ENCODE measurements around the gene LBX1. TPM values are rescaled to one million over a fixed set of nuclear protein-coding genes. Genes with fewer than 3 reads are reported as not detected.

The LBX1 gene
- total RNA-seq, 2 experiments from 2014 or later = not detected

DNA sequence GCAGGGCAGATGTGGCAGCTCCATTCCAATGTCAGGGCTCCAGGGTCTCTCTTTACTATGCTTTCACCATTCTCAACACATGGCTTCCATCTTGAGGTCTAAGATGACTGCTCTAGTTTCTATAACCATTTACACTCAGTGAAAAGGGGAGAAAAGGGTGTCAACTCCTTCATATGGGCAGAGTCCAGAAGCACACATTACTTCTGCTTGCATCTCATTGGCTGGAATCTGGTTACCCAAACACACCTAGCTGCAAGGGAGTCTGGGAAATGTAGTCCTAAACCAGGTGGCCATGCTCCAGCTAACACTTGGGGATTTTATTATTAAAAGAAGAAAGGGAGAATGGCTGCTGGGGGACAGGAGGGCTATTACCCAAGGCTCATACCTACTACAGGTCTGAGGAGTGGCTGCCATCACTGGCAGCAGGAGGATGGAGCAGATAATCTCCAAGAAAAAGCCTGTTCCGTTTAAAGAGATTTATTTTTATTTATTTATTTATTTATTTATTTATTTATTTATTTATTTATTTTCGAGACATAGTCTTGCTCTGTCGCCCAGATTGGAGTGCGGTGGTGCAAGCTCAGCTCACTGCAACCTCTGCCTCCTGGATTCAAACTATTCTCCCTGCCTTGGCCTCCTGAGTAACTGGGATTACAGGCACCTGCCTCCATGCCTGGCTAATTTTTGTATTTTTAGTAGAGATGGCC is 29.1 kb upstream of the LBX1 start:
- intact Hi-C loops (cut with micrococcal nuclease; ENCODE audit: unreplicated experiment) = no loop called here
- ChIA-PET POLR2A (interaction anchor here (0.7 kb wide), 1 partner anchor 18 kb away, joined by 3 read pairs; no protein-coding TSS in a partner anchor), CTCF (ENCODE audit: unreplicated experiment) (no interaction called here)
- Histone ChIP-seq H3K4me2 (ENCODE audit: low read length) (no peak overlapping the region), H4K20me1 (ENCODE audit: insufficient read depth, low read length) (no peaks in the 10 kb centered on the region), H3K36me3 (ENCODE audit: insufficient read depth, low read length) (no peaks in the 10 kb centered on the region), H3K4me1 (ENCODE audit: insufficient read depth, low read length, poor library complexity, severe bottlenecking) (no peaks in the 10 kb centered on the region), H3K9me2 (ENCODE audit: insufficient read depth, low read length) (no peaks in the 10 kb centered on the region), H3K4me3 (ENCODE audit: low read depth, low read length, poor library complexity, severe bottlenecking) (no peak overlapping the region), H3K9me3 (ENCODE audit: low read length) (peaks cover 5% of the 10 kb centered on the region; the same call in 1 of the 2 replicates), H2AFZ (ENCODE audit: low read length) (0 out of 2 replicates have a peak overlapping the region, but pooled peaks have one; percentile 9), H3K79me2 (ENCODE audit: insufficient read depth, low read depth, low read length) (no peaks in the 10 kb centered on the region), H3K27ac (ENCODE audit: low read depth, low read length, poor library complexity, severe bottlenecking) (no peak overlapping the region)
- DNase-seq (ENCODE audit: low spot score) = peak; percentile 37
- no TSS peak for BruUV-seq (replicated peaks)
- TF ChIP-seq, protein P1, sequence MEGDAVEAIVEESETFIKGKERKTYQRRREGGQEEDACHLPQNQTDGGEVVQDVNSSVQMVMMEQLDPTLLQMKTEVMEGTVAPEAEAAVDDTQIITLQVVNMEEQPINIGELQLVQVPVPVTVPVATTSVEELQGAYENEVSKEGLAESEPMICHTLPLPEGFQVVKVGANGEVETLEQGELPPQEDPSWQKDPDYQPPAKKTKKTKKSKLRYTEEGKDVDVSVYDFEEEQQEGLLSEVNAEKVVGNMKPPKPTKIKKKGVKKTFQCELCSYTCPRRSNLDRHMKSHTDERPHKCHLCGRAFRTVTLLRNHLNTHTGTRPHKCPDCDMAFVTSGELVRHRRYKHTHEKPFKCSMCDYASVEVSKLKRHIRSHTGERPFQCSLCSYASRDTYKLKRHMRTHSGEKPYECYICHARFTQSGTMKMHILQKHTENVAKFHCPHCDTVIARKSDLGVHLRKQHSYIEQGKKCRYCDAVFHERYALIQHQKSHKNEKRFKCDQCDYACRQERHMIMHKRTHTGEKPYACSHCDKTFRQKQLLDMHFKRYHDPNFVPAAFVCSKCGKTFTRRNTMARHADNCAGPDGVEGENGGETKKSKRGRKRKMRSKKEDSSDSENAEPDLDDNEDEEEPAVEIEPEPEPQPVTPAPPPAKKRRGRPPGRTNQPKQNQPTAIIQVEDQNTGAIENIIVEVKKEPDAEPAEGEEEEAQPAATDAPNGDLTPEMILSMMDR (conservative IDR thresholded peaks at IDR 0.05; ENCODE audit: low read length) = no peak
- no peak for TF ChIP-seq EZH2phosphoT487 (IDR thresholded peaks at IDR 0.05; ENCODE audit: borderline replicate concordance, low read depth, low read length)

DNA sequence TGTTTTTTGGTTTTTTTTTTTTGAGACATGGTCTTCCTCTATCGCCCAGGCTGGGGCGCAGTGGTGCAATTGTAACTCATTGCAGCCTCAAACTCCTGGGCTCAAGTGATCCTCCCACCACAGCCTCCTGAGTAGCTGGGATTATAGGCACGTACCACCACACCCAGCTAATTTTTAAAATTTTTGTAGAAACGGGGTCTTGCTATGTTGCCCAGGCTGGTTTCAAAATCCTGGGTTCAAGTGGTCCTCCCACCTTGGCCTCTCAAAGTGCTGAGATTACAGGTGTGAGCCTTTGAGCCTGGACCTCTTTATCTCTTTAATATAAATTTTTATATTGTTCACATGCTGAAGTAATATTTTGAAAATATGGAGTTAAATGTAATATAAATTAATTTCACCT is 28.2 kb upstream of the LBX1 start:
- H3K4me3 ChIP-seq (ENCODE audit: low read depth, low read length, poor library complexity, severe bottlenecking) = no peak overlapping the region
- no peaks in the 10 kb centered on the region for H3K79me2 ChIP-seq (ENCODE audit: insufficient read depth, low read depth, low read length)
- H3K9me2 ChIP-seq (ENCODE audit: insufficient read depth, low read length) = no peaks in the 10 kb centered on the region
- CTCF ChIA-PET (ENCODE audit: unreplicated experiment) = no interaction called here
- H3K27ac ChIP-seq (ENCODE audit: low read depth, low read length, poor library complexity, severe bottlenecking) = no peak overlapping the region
- no peaks in the 10 kb centered on the region for H3K36me3 ChIP-seq (ENCODE audit: insufficient read depth, low read length)
- H4K20me1 ChIP-seq (ENCODE audit: insufficient read depth, low read length) = no peaks in the 10 kb centered on the region
- POLR2A ChIA-PET = interaction anchor here (0.7 kb wide), 2 partner anchors 18 to 469 kb away, joined by 3 read pairs; no protein-coding TSS in a partner anchor
- no peak overlapping the region for H2AFZ ChIP-seq (ENCODE audit: low read length)
- H3K4me2 ChIP-seq (ENCODE audit: low read length) = no peak overlapping the region
- TF ChIP-seq, protein P1 (conservative IDR thresholded peaks at IDR 0.05; ENCODE audit: low read length) = no peak
- no peak for TF ChIP-seq EZH2phosphoT487 (IDR thresholded peaks at IDR 0.05; ENCODE audit: borderline replicate concordance, low read depth, low read length)
- no peaks in the 10 kb centered on the region for H3K4me1 ChIP-seq (ENCODE audit: insufficient read depth, low read length, poor library complexity, severe bottlenecking)
- intact Hi-C loops (cut with micrococcal nuclease; ENCODE audit: unreplicated experiment) = no loop called here
- no peak for DNase-seq (ENCODE audit: low spot score)
- peaks cover 5% of the 10 kb centered on the region; the same call in 1 of the 2 replicates for H3K9me3 ChIP-seq (ENCODE audit: low read length)
- BruUV-seq (replicated peaks) = no TSS peak

DNA sequence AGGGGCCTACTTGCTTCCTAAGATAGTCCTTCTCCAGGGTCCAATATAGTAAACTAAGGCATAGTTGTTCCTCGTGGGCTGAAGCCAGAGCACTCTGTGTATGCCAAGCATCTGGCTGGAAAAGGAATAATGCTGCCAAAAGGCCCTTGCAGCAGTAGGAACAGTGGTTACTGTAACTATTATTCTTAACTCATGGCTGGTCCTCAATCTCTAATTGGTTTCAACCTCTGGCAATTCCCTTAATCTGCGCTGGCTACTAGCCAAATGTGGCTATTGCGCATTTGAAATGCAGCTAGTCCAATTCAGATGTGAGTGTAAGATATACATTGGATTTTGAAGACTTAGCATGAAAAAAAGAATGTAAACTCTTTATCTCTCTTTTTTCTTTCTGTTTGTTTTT is 27.8 kb upstream of the LBX1 start:
- Histone ChIP-seq H3K4me3 (ENCODE audit: low read depth, low read length, poor library complexity, severe bottlenecking) (no peak overlapping the region), H3K27ac (ENCODE audit: low read depth, low read length, poor library complexity, severe bottlenecking) (no peak overlapping the region), H3K9me3 (ENCODE audit: low read length) (peaks cover 5% of the 10 kb centered on the region; the same call in 1 of the 2 replicates), H3K4me1 (ENCODE audit: insufficient read depth, low read length, poor library complexity, severe bottlenecking) (no peaks in the 10 kb centered on the region), H4K20me1 (ENCODE audit: insufficient read depth, low read length) (no peaks in the 10 kb centered on the region), H3K4me2 (ENCODE audit: low read length) (no peak overlapping the region), H3K36me3 (ENCODE audit: insufficient read depth, low read length) (no peaks in the 10 kb centered on the region), H2AFZ (ENCODE audit: low read length) (no peak overlapping the region), H3K79me2 (ENCODE audit: insufficient read depth, low read depth, low read length) (no peaks in the 10 kb centered on the region), H3K9me2 (ENCODE audit: insufficient read depth, low read length) (no peaks in the 10 kb centered on the region)
- ChIA-PET POLR2A (interaction anchor here (0.7 kb wide), 1 partner anchor 470 kb away, joined by 3 read pairs; no protein-coding TSS in a partner anchor), CTCF (ENCODE audit: unreplicated experiment) (no interaction called here)
- DNase-seq (ENCODE audit: low spot score) = no peak
- no TSS peak for BruUV-seq (replicated peaks)
- TF ChIP-seq, protein P1 (conservative IDR thresholded peaks at IDR 0.05; ENCODE audit: low read length) = no peak
- no peak for TF ChIP-seq EZH2phosphoT487 (IDR thresholded peaks at IDR 0.05; ENCODE audit: borderline replicate concordance, low read depth, low read length)
- intact Hi-C loops (cut with micrococcal nuclease; ENCODE audit: unreplicated experiment) = no loop called here

Data from OCI-LY7 (cell line).